ENCODE data around the gene LHX4.

DNA sequence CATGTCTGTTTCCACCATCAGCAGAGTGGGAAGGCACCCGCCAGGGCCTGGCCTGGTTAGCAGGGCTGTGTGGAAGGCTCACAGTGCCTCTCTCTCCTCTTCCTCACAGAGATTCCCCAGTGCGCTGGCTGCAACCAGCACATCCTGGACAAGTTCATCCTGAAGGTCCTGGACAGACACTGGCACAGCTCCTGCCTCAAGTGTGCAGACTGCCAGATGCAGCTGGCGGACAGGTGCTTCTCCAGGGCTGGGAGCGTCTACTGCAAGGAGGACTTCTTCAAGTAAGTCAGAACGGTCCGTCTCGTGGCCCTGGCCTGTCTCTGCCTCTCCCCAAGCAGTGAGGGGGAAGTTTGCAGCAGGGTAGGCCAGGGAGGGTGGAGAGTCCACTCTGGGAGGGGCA lies 18.1 kb downstream of the LHX4 start:
- TF ChIP-seq, protein P1, sequence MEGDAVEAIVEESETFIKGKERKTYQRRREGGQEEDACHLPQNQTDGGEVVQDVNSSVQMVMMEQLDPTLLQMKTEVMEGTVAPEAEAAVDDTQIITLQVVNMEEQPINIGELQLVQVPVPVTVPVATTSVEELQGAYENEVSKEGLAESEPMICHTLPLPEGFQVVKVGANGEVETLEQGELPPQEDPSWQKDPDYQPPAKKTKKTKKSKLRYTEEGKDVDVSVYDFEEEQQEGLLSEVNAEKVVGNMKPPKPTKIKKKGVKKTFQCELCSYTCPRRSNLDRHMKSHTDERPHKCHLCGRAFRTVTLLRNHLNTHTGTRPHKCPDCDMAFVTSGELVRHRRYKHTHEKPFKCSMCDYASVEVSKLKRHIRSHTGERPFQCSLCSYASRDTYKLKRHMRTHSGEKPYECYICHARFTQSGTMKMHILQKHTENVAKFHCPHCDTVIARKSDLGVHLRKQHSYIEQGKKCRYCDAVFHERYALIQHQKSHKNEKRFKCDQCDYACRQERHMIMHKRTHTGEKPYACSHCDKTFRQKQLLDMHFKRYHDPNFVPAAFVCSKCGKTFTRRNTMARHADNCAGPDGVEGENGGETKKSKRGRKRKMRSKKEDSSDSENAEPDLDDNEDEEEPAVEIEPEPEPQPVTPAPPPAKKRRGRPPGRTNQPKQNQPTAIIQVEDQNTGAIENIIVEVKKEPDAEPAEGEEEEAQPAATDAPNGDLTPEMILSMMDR (IDR thresholded peaks at IDR 0.05): no peak
- no peak for TF ChIP-seq POLR2A (IDR thresholded peaks at IDR 0.05)

All from body of pancreas (tissue), 4 donors.